Measurements from ENCODE around the gene OTOA.
"Not testable (repeated sequence)": the region's sequence is repeated elsewhere in the genome, so short reads cannot be mapped to it uniquely, and the experiment has no call there.

GRCh38 chr16:21798601-21799000, 134.8 kb downstream of the OTOA start:
- TF ChIP-seq POLR2A, CTCF (IDR thresholded peaks at IDR 0.05): not testable (repeated sequence)

Measured in transverse colon (tissue), 3 donors.